Measurements from ENCODE around the gene SELENOI. TPM values are rescaled to one million over a fixed set of nuclear protein-coding genes. Genes with fewer than 3 reads are reported as not detected.

SELENOI gene, protein sequence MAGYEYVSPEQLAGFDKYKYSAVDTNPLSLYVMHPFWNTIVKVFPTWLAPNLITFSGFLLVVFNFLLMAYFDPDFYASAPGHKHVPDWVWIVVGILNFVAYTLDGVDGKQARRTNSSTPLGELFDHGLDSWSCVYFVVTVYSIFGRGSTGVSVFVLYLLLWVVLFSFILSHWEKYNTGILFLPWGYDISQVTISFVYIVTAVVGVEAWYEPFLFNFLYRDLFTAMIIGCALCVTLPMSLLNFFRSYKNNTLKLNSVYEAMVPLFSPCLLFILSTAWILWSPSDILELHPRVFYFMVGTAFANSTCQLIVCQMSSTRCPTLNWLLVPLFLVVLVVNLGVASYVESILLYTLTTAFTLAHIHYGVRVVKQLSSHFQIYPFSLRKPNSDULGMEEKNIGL
- total RNA-seq = 27.2 and 35.5 TPM in 2 replicates

DNA sequence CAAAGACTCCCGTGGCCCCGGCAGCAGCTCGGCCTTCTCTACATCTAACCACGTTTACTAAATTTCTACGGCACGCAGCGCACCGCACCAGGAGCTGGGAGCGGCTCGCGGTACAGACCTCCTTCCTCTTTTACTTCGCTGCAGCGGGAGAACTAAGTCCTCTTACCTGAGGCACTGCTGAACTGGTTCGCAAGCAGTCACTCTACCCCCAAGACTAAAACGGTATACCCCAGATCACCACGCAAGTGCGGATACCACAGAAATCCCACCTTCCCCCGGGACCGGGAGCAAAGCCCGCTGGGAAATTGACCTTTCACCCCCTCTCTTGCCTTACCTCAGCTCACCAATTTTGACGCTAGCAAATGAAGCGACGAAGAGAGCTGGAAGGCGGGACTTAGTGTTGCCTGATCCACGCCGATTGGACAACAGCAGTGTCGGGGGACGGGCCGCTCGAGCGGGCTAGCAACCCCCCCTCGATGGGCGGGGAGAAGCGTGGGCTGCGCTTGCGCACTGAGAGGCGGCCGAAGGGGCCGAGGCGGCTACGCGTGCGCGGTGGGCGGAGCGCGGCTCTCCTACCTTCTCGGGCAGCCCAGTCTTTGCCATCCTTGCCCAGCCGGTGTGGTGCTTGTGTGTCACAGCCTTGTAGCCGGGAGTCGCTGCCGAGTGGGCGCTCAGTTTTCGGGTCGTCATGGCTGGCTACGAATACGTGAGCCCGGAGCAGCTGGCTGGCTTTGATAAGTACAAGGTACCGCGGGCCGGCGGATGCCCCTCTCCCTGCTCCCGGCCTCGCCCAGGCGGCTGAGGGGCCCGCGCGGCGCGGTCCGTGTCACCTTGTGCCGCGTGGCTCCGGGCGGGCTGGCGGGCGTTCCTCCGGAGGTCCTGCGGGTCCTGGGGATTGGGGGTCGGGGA, at the start of gene SELENOI:
SELENOI (plus strand) TSS at position 599 of the 909 bp plus-strand sequence; CDS start at position 689, 90 bp downstream.

DNA sequence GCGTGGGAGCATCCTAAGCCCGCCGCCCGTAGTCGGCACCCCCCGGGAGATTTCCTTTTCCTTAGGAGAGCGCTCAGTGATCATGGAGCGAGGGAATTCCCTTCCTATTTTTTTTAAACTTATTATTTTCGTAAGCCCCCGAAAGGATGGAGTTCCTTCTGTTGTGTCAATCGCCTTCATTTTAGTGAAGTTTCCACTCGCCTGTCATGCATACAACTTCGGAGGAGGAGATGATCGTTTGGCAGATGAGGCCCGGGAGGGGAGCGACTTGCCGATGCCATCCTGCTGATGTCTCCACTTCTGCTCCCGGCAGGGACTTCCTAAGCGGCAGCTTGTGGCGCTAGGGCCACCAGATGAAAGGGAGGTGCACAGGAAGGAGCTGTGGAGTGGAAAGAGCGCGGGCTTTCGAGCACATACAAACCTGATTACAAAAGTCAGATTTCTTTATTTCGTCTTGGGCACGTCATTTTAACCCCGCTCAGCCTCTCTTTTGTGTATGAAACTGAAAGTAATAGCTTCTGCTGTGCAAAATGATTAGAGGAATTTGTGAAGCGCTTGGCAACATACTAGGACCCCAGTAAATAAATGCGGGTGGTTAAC, 611 bp downstream of the SELENOI start, which contains the start of gene ADGRF3:
ADGRF3 (minus strand) TSS at position 336 of the 600 bp plus-strand sequence. CDS start 555 bp downstream, outside the sequence.

DNA sequence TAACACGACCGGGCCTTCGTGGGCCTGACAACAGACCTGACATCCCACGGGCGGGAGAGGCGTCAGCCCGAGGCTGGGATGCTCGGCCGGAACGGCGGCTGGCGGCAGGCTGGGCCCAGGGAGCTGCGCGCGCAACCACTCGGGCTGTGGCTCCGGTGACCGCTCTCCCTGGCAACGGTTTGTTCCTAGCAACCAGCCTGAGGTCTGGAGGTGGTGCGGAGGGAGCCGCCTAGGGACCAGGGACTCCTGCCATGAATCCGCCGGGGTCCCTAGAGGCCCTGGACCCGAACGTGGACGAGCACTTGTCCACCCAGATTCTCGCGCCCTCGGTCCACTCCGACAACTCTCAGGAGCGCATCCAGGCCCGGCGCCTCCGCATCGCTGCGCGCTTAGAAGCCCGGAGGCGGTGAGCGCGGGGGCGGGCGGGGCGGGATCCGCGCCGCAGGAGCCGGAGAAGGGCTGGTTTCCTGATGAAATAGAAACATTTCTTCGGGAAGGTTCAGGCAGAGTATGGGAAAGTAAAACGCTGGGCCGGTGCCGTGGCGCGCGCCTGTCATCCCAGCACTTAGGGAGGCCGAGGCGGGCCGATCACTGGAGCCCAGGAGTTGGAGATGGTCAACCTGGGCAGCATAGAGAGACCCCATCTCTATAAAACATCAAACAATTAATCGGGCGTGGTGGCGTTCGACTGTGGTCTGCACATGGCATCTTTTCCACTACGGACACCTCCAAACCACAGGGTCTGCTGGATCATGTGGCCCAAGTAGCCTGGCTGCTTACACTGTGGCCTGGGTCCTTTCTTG, 56.0 kb downstream of the SELENOI start, which contains the start of gene DRC1:
DRC1 (plus strand) TSS at position 182 of the 803 bp plus-strand sequence; CDS start at position 252, 70 bp downstream.

Other genes starting within 250 kb of the SELENOI start
- 0.05 and 0.42 TPM in 2 replicates for gene GAREM2, start 173.1 kb upstream of the SELENOI start, total RNA-seq
- 129 and 144 TPM in 2 replicates for gene HADHA, start 101.5 kb upstream of the SELENOI start, total RNA-seq
- gene HADHB, start 101.2 kb upstream of the SELENOI start, total RNA-seq = 116 TPM in 2 replicates
- gene ADGRF3, start 646 bp downstream of the SELENOI start, total RNA-seq = not detected in 2 replicates
- gene DRC1, start 55.8 kb downstream of the SELENOI start, total RNA-seq = not detected in 2 replicates
- gene OTOF, start 132.0 kb downstream of the SELENOI start, total RNA-seq = not detected in 2 replicates